OCI-LY1 (cell line): ENCODE measurements around the gene TROAP.
"Not testable (repeated sequence)": the region's sequence is repeated elsewhere in the genome, so short reads cannot be mapped to it uniquely, and the experiment has no call there.

Source experiments
- CTCF ChIP-seq: fragments of 200-600 bp; sonication (generic), shearing (Covaris generic); IDR thresholded peaks from 2 replicates; pipeline ENCODE4 v1.5.1; 2017; ENCODE audit warnings: mild to moderate bottlenecking, antibody characterized with exemption, low read length, moderate library complexity, mixed read lengths
- EZH2 ChIP-seq: fragments of 200-600 bp; sonication (generic), shearing (Covaris generic); IDR thresholded peaks from 2 replicates; pipeline ENCODE4 v1.8.0; 2017; ENCODE audit warnings: borderline replicate concordance, mixed run types, mild to moderate bottlenecking, antibody characterized with exemption, low read length, moderate library complexity, mixed read lengths

- not testable (repeated sequence) for TF ChIP-seq CTCF, EZH2
Measured at GRCh38 chr12:49280545-49280944, 42.5 kb upstream of the TROAP start.
